Measurements from ENCODE around the gene ARSA. TPM values are rescaled to one million over a fixed set of nuclear protein-coding genes. Genes with fewer than 3 reads are reported as not detected.
"Not testable (repeated sequence)": the region's sequence is repeated elsewhere in the genome, so short reads cannot be mapped to it uniquely, and the experiment has no call there.

The ARSA gene
- polyA plus RNA-seq, 1 donor: 13.2 TPM

GRCh38 chr22:50656122-50657070 lies 28.4 kb upstream of the ARSA start:
- DNase-seq (ENCODE audit: low read depth): no peak

GRCh38 chr22:50654664-50655063 lies 26.7 kb upstream of the ARSA start:
- not testable (repeated sequence) for DNase-seq (ENCODE audit: low read depth)

GRCh38 chr22:50653256-50653655 lies 25.3 kb upstream of the ARSA start:
- DNase-seq (ENCODE audit: low read depth): no peak

GRCh38 chr22:50643821-50644101 lies 15.8 kb upstream of the ARSA start:
- DNase-seq (ENCODE audit: low read depth): not testable (repeated sequence)

GRCh38 chr22:50643021-50643820 lies 15.3 kb upstream of the ARSA start:
- not testable (repeated sequence) for DNase-seq (ENCODE audit: low read depth)

GRCh38 chr22:50641696-50642607 lies 14.0 kb upstream of the ARSA start:
- no peak for DNase-seq (ENCODE audit: low read depth)

- DNase-seq (ENCODE audit: low read depth): no peak
Observed at GRCh38 chr22:50640857-50641647, 13.1 kb upstream of the ARSA start.

- DNase-seq (ENCODE audit: low read depth): not testable (repeated sequence)
Observed at GRCh38 chr22:50640296-50640695, 12.3 kb upstream of the ARSA start.

GRCh38 chr22:50635591-50635990 lies 7.6 kb upstream of the ARSA start:
- DNase-seq (ENCODE audit: low read depth): no peak

GRCh38 chr22:50633771-50634170 lies 5.8 kb upstream of the ARSA start:
- DNase-seq (ENCODE audit: low read depth): no peak

GRCh38 chr22:50633086-50633485 lies 5.1 kb upstream of the ARSA start:
- no peak for DNase-seq (ENCODE audit: low read depth)

GRCh38 chr22:50630376-50630775 lies 2.4 kb upstream of the ARSA start:
- no peak for DNase-seq (ENCODE audit: low read depth)

- no peak for DNase-seq (ENCODE audit: low read depth)
Observed at GRCh38 chr22:50628543-50629134, 687 bp upstream of the ARSA start.

GRCh38 chr22:50626850-50627641 lies 906 bp downstream of the ARSA start:
- no peak for DNase-seq (ENCODE audit: low read depth)

GRCh38 chr22:50626314-50626849 lies 1.6 kb downstream of the ARSA start:
- no peak for DNase-seq (ENCODE audit: low read depth)

GRCh38 chr22:50625568-50626313 lies 2.2 kb downstream of the ARSA start:
- DNase-seq (ENCODE audit: low read depth): no peak

- DNase-seq (ENCODE audit: low read depth): no peak
Observed at GRCh38 chr22:50625131-50625567, 2.8 kb downstream of the ARSA start.

- no peak for DNase-seq (ENCODE audit: low read depth)
Observed at GRCh38 chr22:50624347-50625130, 3.4 kb downstream of the ARSA start.

Data from forelimb muscle (tissue), 1 donor.